SK-N-SH (cell line): Measurements from ENCODE around the gene DYDC2.

Experiments used
- CHD2 ChIP-seq: fragments of 150-350 bp; IDR thresholded peaks from 2 replicates; pipeline ENCODE4 v1.6.1; 2018; ENCODE audit warnings: low read length; ENCODE audit not compliant: partially characterized antibody
- EZH2phosphoT487 ChIP-seq: fragments of 200-600 bp; sonication (generic); IDR thresholded peaks from 2 replicates; pipeline ENCODE4 v1.6.1; 2017; ENCODE audit warnings: low read depth, mixed run types, mild to moderate bottlenecking, antibody characterized with exemption, moderate library complexity, borderline replicate concordance
- FOSL2 ChIP-seq: IDR thresholded peaks from 2 replicates; pipeline ENCODE4 v1.4.0; 2012; ENCODE audit warnings: low read depth, mild to moderate bottlenecking, moderate library complexity, borderline replicate concordance
- FOXM1 ChIP-seq: IDR thresholded peaks from 2 replicates; pipeline ENCODE4 v1.4.0; 2012; ENCODE audit warnings: low read depth, mild to moderate bottlenecking
- GABPA ChIP-seq: IDR thresholded peaks from 2 replicates; pipeline ENCODE4 v1.4.0; 2012; ENCODE audit warnings: low read depth, mild to moderate bottlenecking
- JUND ChIP-seq: IDR thresholded peaks from 2 replicates; pipeline ENCODE4 v1.4.0; 2012
- NFIC ChIP-seq: IDR thresholded peaks from 2 replicates; pipeline ENCODE4 v1.4.0; 2012; ENCODE audit warnings: borderline replicate concordance
- POLR2AphosphoS5 ChIP-seq: IDR thresholded peaks from 2 replicates; pipeline ENCODE4 v1.6.1; 2012; ENCODE audit warnings: low read depth, low read length
- REST ChIP-seq: IDR thresholded peaks from 2 replicates; pipeline ENCODE4 v1.6.1; 2012; ENCODE audit warnings: mild to moderate bottlenecking, low read depth, low read length, moderate library complexity
- RXRA ChIP-seq: IDR thresholded peaks from 2 replicates; pipeline ENCODE4 v1.4.0; 2012; ENCODE audit warnings: low read depth, mild to moderate bottlenecking, borderline replicate concordance
- SIN3A ChIP-seq: IDR thresholded peaks from 2 replicates; pipeline ENCODE4 v1.6.1; 2012; ENCODE audit warnings: low read depth, mild to moderate bottlenecking, low read length, moderate library complexity, borderline replicate concordance
- USF2 ChIP-seq: fragments of 150-350 bp; IDR thresholded peaks from 2 replicates; pipeline ENCODE4 v1.6.1; 2017; ENCODE audit warnings: antibody characterized with exemption, low read length, low read depth, borderline replicate concordance
- ZBTB33 ChIP-seq: IDR thresholded peaks from 2 replicates; pipeline ENCODE4 v1.4.0; 2012; ENCODE audit warnings: low read depth, borderline replicate concordance
- TF ChIP-seq, protein P1 (sequence below): fragments of 200-600 bp; sonication (generic); IDR thresholded peaks from 2 replicates; pipeline ENCODE4 v1.6.1; 2017; ENCODE audit warnings: antibody characterized with exemption, mild to moderate bottlenecking, moderate library complexity

GRCh38 chr10:80321183-80321582 is 35.4 kb upstream of the DYDC2 start:
- TF ChIP-seq GABPA, result no peak
- TF ChIP-seq REST, result no peak
- TF ChIP-seq, protein P1, sequence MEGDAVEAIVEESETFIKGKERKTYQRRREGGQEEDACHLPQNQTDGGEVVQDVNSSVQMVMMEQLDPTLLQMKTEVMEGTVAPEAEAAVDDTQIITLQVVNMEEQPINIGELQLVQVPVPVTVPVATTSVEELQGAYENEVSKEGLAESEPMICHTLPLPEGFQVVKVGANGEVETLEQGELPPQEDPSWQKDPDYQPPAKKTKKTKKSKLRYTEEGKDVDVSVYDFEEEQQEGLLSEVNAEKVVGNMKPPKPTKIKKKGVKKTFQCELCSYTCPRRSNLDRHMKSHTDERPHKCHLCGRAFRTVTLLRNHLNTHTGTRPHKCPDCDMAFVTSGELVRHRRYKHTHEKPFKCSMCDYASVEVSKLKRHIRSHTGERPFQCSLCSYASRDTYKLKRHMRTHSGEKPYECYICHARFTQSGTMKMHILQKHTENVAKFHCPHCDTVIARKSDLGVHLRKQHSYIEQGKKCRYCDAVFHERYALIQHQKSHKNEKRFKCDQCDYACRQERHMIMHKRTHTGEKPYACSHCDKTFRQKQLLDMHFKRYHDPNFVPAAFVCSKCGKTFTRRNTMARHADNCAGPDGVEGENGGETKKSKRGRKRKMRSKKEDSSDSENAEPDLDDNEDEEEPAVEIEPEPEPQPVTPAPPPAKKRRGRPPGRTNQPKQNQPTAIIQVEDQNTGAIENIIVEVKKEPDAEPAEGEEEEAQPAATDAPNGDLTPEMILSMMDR, result no peak
- TF ChIP-seq JUND, result no peak
- TF ChIP-seq NFIC, result no peak
- TF ChIP-seq FOXM1, result no peak
- TF ChIP-seq EZH2phosphoT487, result no peak
- TF ChIP-seq USF2, result no peak
- no peak for TF ChIP-seq SIN3A
- no peak for TF ChIP-seq RXRA
- no peak for TF ChIP-seq ZBTB33
- no peak for TF ChIP-seq POLR2AphosphoS5
- no peak for TF ChIP-seq CHD2
- no peak for TF ChIP-seq FOSL2
